ENCODE results near the gene STRBP. TPM values are rescaled to one million over a fixed set of nuclear protein-coding genes. Genes with fewer than 3 reads are reported as not detected.

The STRBP gene
- total and polyA plus RNA-seq, 2 of the 8 experiments (the other 6 are each of a cell fraction or from before 2014, with no cell fraction given), result 29.7 to 105 TPM

DNA sequence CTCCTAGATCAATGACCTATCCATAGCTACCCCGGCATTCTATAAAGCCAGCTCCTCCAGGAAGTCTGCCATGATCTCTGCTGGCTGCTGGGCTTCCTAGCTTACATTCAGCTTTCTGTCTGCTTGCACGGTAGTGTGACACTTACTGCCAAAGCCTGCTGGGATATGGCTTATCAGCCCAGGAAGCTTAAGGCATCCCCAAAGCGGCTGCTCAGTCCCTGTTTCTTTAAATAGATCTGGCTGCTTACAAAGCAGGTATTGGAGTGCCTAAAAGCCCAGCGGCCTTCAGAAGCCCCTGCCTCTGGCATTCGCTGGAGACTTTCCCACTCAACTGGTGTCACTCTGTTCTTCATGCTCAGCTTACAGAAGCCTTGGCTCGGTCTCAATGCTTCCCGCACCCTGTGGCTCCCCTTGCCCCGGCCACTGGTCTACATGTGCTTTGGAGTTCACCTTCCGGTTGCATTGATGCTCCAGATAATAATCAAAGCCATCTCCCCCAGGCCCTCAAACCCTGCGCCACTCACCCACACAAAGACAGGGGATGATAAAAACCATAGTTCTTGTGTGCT is 31.3 kb upstream of the STRBP start:
- TF ChIP-seq HDAC6 (IDR thresholded peaks at IDR 0.05; ENCODE audit: low read depth, low read length), result no peak
- no peak for TF ChIP-seq SIN3A (conservative IDR thresholded peaks at IDR 0.05 in 1 of 2, IDR thresholded peaks at IDR 0.05 in 1 of 2; ENCODE audit: low read depth in 1 of 2, low read length in 2 of 2)
- no peak for TF ChIP-seq CEBPB (IDR thresholded peaks at IDR 0.05; ENCODE audit: low read depth, low read length)
- no peak for TF ChIP-seq TBP (IDR thresholded peaks at IDR 0.05; ENCODE audit: low read depth, low read length)
- TF ChIP-seq GTF2F1 (IDR thresholded peaks at IDR 0.05; ENCODE audit: borderline replicate concordance, low read depth, low read length), result no peak
- TF ChIP-seq SRF (IDR thresholded peaks at IDR 0.05; ENCODE audit: low read depth, low read length), result no peak
- no peak for TF ChIP-seq SIRT6 (IDR thresholded peaks at IDR 0.05; ENCODE audit: low read length)
- no peak for TF ChIP-seq HDAC2 (IDR thresholded peaks at IDR 0.05; ENCODE audit: borderline replicate concordance in 1 of 2, low read depth in 2 of 2, low read length in 2 of 2)
- TF ChIP-seq KDM5A (IDR thresholded peaks at IDR 0.05; ENCODE audit: low read length), result no peak
- TF ChIP-seq, protein P1, sequence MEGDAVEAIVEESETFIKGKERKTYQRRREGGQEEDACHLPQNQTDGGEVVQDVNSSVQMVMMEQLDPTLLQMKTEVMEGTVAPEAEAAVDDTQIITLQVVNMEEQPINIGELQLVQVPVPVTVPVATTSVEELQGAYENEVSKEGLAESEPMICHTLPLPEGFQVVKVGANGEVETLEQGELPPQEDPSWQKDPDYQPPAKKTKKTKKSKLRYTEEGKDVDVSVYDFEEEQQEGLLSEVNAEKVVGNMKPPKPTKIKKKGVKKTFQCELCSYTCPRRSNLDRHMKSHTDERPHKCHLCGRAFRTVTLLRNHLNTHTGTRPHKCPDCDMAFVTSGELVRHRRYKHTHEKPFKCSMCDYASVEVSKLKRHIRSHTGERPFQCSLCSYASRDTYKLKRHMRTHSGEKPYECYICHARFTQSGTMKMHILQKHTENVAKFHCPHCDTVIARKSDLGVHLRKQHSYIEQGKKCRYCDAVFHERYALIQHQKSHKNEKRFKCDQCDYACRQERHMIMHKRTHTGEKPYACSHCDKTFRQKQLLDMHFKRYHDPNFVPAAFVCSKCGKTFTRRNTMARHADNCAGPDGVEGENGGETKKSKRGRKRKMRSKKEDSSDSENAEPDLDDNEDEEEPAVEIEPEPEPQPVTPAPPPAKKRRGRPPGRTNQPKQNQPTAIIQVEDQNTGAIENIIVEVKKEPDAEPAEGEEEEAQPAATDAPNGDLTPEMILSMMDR (IDR thresholded peaks at IDR 0.05; ENCODE audit: control extremely low read depth in 1 of 3, insufficient read depth in 1 of 3, low read depth in 1 of 3, low read length in 3 of 3), result no peak
- TF ChIP-seq BRCA1 (IDR thresholded peaks at IDR 0.05; ENCODE audit: low read depth, low read length), result no peak
- H2BK5ac ChIP-seq (ENCODE audit: low read depth, low read length), result no peak overlapping the region
- H2AK5ac ChIP-seq (ENCODE audit: low read depth, low read length), result no peak overlapping the region
- WGBS, 2 experiments (ENCODE audit: extremely low coverage in 1 of 2, insufficient coverage in 1 of 2, insufficient read length in 1 of 2, insufficient replicate concordance in 2 of 2, low coverage in 1 of 2, low lambda C conversion rate in 2 of 2, missing lambda C conversion rate in 1 of 2), result 89% methylated on average over 10 of the region's 10 CpGs; no CpG with 5 or more reads in 1 of the 2 experiments
- no peak overlapping the region for H3K23ac ChIP-seq (ENCODE audit: insufficient read length)
- no peak overlapping the region for H3K27ac ChIP-seq (ENCODE audit: low read depth, low read length)
- no peak overlapping the region for H2BK20ac ChIP-seq (ENCODE audit: low read length)
- H3K27me3 ChIP-seq (replicated peaks in 1 of 4; ENCODE audit: control insufficient read depth in 3 of 4, extremely low read depth in 1 of 4, insufficient read depth in 3 of 4, low read length in 3 of 4), result no peaks in the 10 kb centered on the region
- H3K56ac ChIP-seq (replicated peaks; ENCODE audit: insufficient read length, low read depth, low read length), result no peak overlapping the region
- H3K14ac ChIP-seq (ENCODE audit: insufficient read length), result no peak overlapping the region
- peak overlapping the region; percentile 4; the same call in 1 of the 2 replicates for H4K8ac ChIP-seq (ENCODE audit: extremely low read depth, insufficient read depth, low read length)
- no peak overlapping the region for H4K91ac ChIP-seq (replicated peaks; ENCODE audit: insufficient read length, low read length)
- H3K4me3 ChIP-seq (ENCODE audit: extremely low read depth in 1 of 4, insufficient read depth in 2 of 4, low read depth in 3 of 4, low read length in 4 of 4), result no peak overlapping the region
- H2AFZ ChIP-seq (ENCODE audit: low read length), result 0 out of 2 replicates have a peak overlapping the region, but pooled peaks have one; percentile 36
- FAIRE-seq (no peak), DNase-seq (ENCODE audit: low read depth in 1 of 2, low spot score in 2 of 2) (no peak)
- no peak overlapping the region for H2BK120ac ChIP-seq (replicated peaks; ENCODE audit: low read depth, low read length)
- no peak overlapping the region for H2BK15ac ChIP-seq (ENCODE audit: low read length)
- no peak overlapping the region for H3K9ac ChIP-seq (replicated peaks in 1 of 4; ENCODE audit: extremely low read depth in 1 of 4, low read depth in 3 of 4, low read length in 3 of 4)
- H3K9me3 ChIP-seq (ENCODE audit: insufficient read depth in 2 of 2, low read depth in 1 of 2, low read length in 1 of 2), result no peaks in the 10 kb centered on the region
- H3K36me3 ChIP-seq (ENCODE audit: control insufficient read depth in 2 of 4, insufficient read depth in 4 of 4, low read length in 3 of 4), result no peaks in the 10 kb centered on the region
- no peaks in the 10 kb centered on the region for H3K79me1 ChIP-seq (ENCODE audit: low read depth, low read length)
- H4K5ac ChIP-seq (ENCODE audit: insufficient read length, low read depth, low read length), result no peak overlapping the region
- no peaks in the 10 kb centered on the region for H3K79me2 ChIP-seq (ENCODE audit: control insufficient read depth in 1 of 2, insufficient read depth in 2 of 2, low read length in 2 of 2)
- ChIA-PET POLR2A (ENCODE audit: partially characterized antibody) (no interaction called here), CTCF (ENCODE audit: partially characterized antibody) (interaction anchor here (1.1 to 1.5 kb wide), 3 partner anchors 23 to 209 kb away, joined by 3 to 4 read pairs (median 3); no protein-coding TSS in a partner anchor)
- H3K23me2 ChIP-seq (ENCODE audit: low read depth, low read length), result no peaks in the 10 kb centered on the region
- no peaks in the 10 kb centered on the region; a peak in 1 of 7 replicates for H3K4me1 ChIP-seq (replicated peaks in 1 of 4; ENCODE audit: control insufficient read depth in 3 of 4, insufficient read depth in 4 of 4, low read length in 3 of 4)
- no peak overlapping the region for H3K4ac ChIP-seq (replicated peaks; ENCODE audit: insufficient read length, low read depth, low read length)
- no peaks in the 10 kb centered on the region for H4K20me1 ChIP-seq (replicated peaks in 1 of 2; ENCODE audit: control insufficient read depth in 1 of 2, insufficient read depth in 2 of 2, low read length in 2 of 2)
- H2BK12ac ChIP-seq (ENCODE audit: low read depth, low read length), result no peak overlapping the region
- H3K18ac ChIP-seq (ENCODE audit: extremely low read depth, low read length), result no peak overlapping the region
- H3K4me2 ChIP-seq (ENCODE audit: insufficient read depth in 1 of 2, low read depth in 2 of 2, low read length in 2 of 2), result no peak overlapping the region

Measured in H1 (cell line).